Keratinocyte (primary cell): Measurements from ENCODE around the gene MNAT1. TPM values are rescaled to one million over a fixed set of nuclear protein-coding genes. Genes with fewer than 3 reads are reported as not detected.
"Not testable (repeated sequence)": the region's sequence is repeated elsewhere in the genome, so short reads cannot be mapped to it uniquely, and the experiment has no call there.

ENCODE experiments used
- DNase-seq: peaks from one replicate; pipeline ENCODE4 v3.0.0-alpha.2; 2011; ENCODE audit warnings: low read depth, missing footprints, low spot score
- FAIRE-seq: peaks from 2 replicates; lab custom pipeline; 2011; peaks lifted over from hg19 to GRCh38; lab: Jason Lieb, UNC
- H2AFZ ChIP-seq: 2 replicates; pipeline ENCODE4 v1.6.0; 2012; ENCODE audit warnings: low read length, control low read depth, inconsistent platforms; ENCODE audit not compliant: control insufficient read depth
- H3K27ac ChIP-seq: 2 replicates; pipeline ENCODE4 v1.5.1; 2011; ENCODE audit warnings: low read length; ENCODE audit not compliant: control insufficient read depth, insufficient read depth
- H3K27me3 ChIP-seq: 3 replicates; pipeline ENCODE4 v1.6.0; 2011; ENCODE audit warnings: low read length; ENCODE audit not compliant: control insufficient read depth, insufficient read depth; ENCODE audit errors: extremely low read depth
- H3K36me3 ChIP-seq, 2 experiments: 2 replicates in 1 of 2; 3 replicates in 1 of 2; pipeline ENCODE4 v1.5.1; 2011; ENCODE audit warnings: low read length in 2 of 2, mild to moderate bottlenecking in 1 of 2; ENCODE audit not compliant: control insufficient read depth in 2 of 2, insufficient read depth in 2 of 2; ENCODE audit errors: extremely low read depth in 1 of 2
- H3K4me1 ChIP-seq: 3 replicates; pipeline ENCODE4 v1.5.1; 2011; ENCODE audit warnings: low read length; ENCODE audit not compliant: control insufficient read depth, insufficient read depth; ENCODE audit errors: extremely low read depth
- H3K4me2 ChIP-seq: 3 replicates; pipeline ENCODE4 v1.6.0; 2011; ENCODE audit warnings: low read depth, low read length; ENCODE audit not compliant: control insufficient read depth, insufficient read depth; ENCODE audit errors: extremely low read depth
- H3K4me3 ChIP-seq, 3 experiments: fragments of 200-600 bp in 1 of 3; sonication (generic) in 1 of 3; 2 replicates in 2 of 3; 3 replicates in 1 of 3; pipeline ENCODE4 v1.5.1; 2011 to 2016; ENCODE audit warnings: low read length in 3 of 3, mild to moderate bottlenecking in 3 of 3, control low read depth in 2 of 3, inconsistent platforms in 1 of 3, low read depth in 1 of 3, mixed read lengths in 1 of 3, mixed run types in 1 of 3, moderate library complexity in 1 of 3; ENCODE audit not compliant: control insufficient read depth in 2 of 3, insufficient read depth in 2 of 3; ENCODE audit errors: extremely low read depth in 1 of 3
- H3K79me2 ChIP-seq: 2 replicates; pipeline ENCODE4 v1.6.0; 2012; ENCODE audit warnings: low read length; ENCODE audit not compliant: control insufficient read depth, insufficient read depth
- H3K9ac ChIP-seq: 3 replicates; pipeline ENCODE4 v1.6.0; 2011; ENCODE audit warnings: low read length; ENCODE audit not compliant: control insufficient read depth, insufficient read depth; ENCODE audit errors: extremely low read depth
- H3K9me1 ChIP-seq: 3 replicates; pipeline ENCODE4 v1.6.0; 2011; ENCODE audit warnings: low read length; ENCODE audit not compliant: control insufficient read depth, insufficient read depth; ENCODE audit errors: extremely low read depth
- H3K9me3 ChIP-seq: 2 replicates; pipeline ENCODE4 v1.5.1; 2012; ENCODE audit warnings: low read depth, low read length; ENCODE audit not compliant: control insufficient read depth
- H4K20me1 ChIP-seq: 3 replicates; pipeline ENCODE4 v1.6.0; 2011; ENCODE audit warnings: low read length; ENCODE audit not compliant: control insufficient read depth, insufficient read depth; ENCODE audit errors: extremely low read depth
- CTCF ChIP-seq, 3 experiments: IDR thresholded peaks in 1 of 3; conservative IDR thresholded peaks in 1 of 3; optimal IDR thresholded peaks in 1 of 3; 2 replicates in 2 of 3; 3 replicates in 1 of 3; pipeline versions ENCODE3 to v1.5.1; 2011; ENCODE audit warnings: low read length in 3 of 3, mild to moderate bottlenecking in 3 of 3, moderate library complexity in 2 of 3, control low read depth in 1 of 3, inconsistent platforms in 1 of 3; ENCODE audit not compliant: insufficient read depth in 2 of 3; ENCODE audit errors: extremely low read depth in 1 of 3
- EZH2 ChIP-seq: IDR thresholded peaks from one replicate; pipeline ENCODE4 v1.6.1; 2012; ENCODE audit warnings: inconsistent platforms, mild to moderate bottlenecking, low read length, moderate library complexity
- dilution Hi-C: fragments of 300-500 bp; cut with MboI; formaldehyde crosslinking; loops from one replicate; pipeline ENCODE4 v1.7.0; 2020; ENCODE audit warnings: low sequenced_read_pairs; ENCODE audit not compliant: extremely low pct_ligation_motif_present
- polyA plus RNA-seq, 5 experiments: library from polyadenylated mRNA; depleted of rRNA in 3 of 5; stranded (reverse) in 3 of 5; stranded (forward) in 1 of 5; unstranded in 1 of 5; fragments of >200 nt; gene quantifications; 1 replicate in 1 of 5; 2 replicates in 3 of 5; 3 replicates in 1 of 5; pipeline versions ENCODE4 v1.2.1 to v1.2.3, GENCODE V29; 2011 to 2012; ENCODE audit warnings: missing spikeins in 2 of 5, low read depth in 1 of 5, low replicate concordance in 1 of 5

The MNAT1 gene
- polyA plus RNA-seq, 1 donor (not counting 4 experiments of a cell fraction or from before 2014, with no cell fraction given): 79.5 TPM

DNA sequence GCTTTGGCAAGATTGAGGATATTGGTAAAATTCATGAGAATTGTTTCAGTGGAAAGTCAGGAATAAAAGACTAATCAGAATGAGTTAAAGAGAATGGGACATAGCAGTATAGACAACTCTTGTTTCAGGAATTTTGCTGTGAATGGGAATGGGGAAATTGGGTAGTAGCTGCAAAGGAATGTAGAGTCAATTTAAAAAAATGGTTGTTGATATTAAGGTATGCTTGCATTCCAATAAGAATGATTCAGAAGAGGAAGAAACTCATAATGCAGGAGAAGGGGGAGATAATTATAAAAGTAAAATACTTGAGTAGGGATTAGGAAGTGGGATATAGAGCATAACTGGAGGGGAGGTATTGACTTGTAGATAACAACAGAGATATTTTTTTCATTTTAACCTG, 40.7 kb downstream of the MNAT1 start:
- FAIRE-seq (peak; percentile 73), DNase-seq (no peak)
- Histone ChIP-seq H3K4me2 (peak overlapping the region; percentile 30), H4K20me1 (no peaks in the 10 kb centered on the region), H3K9me3 (no peaks in the 10 kb centered on the region), H3K36me3 (no peaks in the 10 kb centered on the region), H3K27ac (peak overlapping the region; percentile 28), H3K9ac (no peak overlapping the region), H3K9me1 (no peaks in the 10 kb centered on the region), H3K4me1 (peaks cover 40% of the 10 kb centered on the region), H2AFZ (no peak overlapping the region), H3K79me2 (peaks cover 65% of the 10 kb centered on the region), H3K4me3 (peak overlapping the region in 1 of 3 experiments; percentile 1), H3K27me3 (no peaks in the 10 kb centered on the region)
- no peak for TF ChIP-seq EZH2
- no peak for TF ChIP-seq CTCF (optimal IDR thresholded peaks at IDR 0.05 in 1 of 3, IDR thresholded peaks at IDR 0.05 in 1 of 3, conservative IDR thresholded peaks at IDR 0.05 in 1 of 3; ENCODE audit: extremely low read depth in 1 of 3, insufficient read depth in 2 of 3, low read length in 3 of 3)
- dilution Hi-C loops: no loop called here

- TF ChIP-seq CTCF (optimal IDR thresholded peaks at IDR 0.05 in 1 of 3, IDR thresholded peaks at IDR 0.05 in 1 of 3, conservative IDR thresholded peaks at IDR 0.05 in 1 of 3; ENCODE audit: extremely low read depth in 1 of 3, insufficient read depth in 2 of 3, low read length in 3 of 3) (no peak), EZH2 (no peak)
- FAIRE-seq: peak; percentile 79
- no peaks in the 10 kb centered on the region for H3K27me3 ChIP-seq
- H4K20me1 ChIP-seq: no peaks in the 10 kb centered on the region
- H3K9me1 ChIP-seq: no peaks in the 10 kb centered on the region
- H3K9ac ChIP-seq: no peak overlapping the region
- H3K4me3 ChIP-seq: no peak overlapping the region
- H3K27ac ChIP-seq: peak overlapping the region; percentile 15
- H3K4me1 ChIP-seq: peaks cover 40% of the 10 kb centered on the region
- DNase-seq: no peak
- no peak overlapping the region for H2AFZ ChIP-seq
- dilution Hi-C loops: no loop called here
- peaks cover 58% of the 10 kb centered on the region for H3K79me2 ChIP-seq
- peak overlapping the region; percentile 18 for H3K4me2 ChIP-seq
- H3K9me3 ChIP-seq: no peaks in the 10 kb centered on the region
- no peaks in the 10 kb centered on the region for H3K36me3 ChIP-seq
Observed at GRCh38 chr14:60777856-60778578, 43.5 kb downstream of the MNAT1 start.

GRCh38 chr14:60779745-60780514, 45.4 kb downstream of the MNAT1 start:
- DNase-seq, H3K9me3 ChIP-seq, H3K4me3 ChIP-seq, H3K9me1 ChIP-seq, H4K20me1 ChIP-seq, H3K36me3 ChIP-seq, H2AFZ ChIP-seq, H3K27me3 ChIP-seq, H3K4me2 ChIP-seq, H3K27ac ChIP-seq, dilution Hi-C loops, H3K9ac ChIP-seq: not testable (repeated sequence)
- FAIRE-seq: peak; percentile 55
- Histone ChIP-seq H3K79me2 (peaks cover 58% of the 10 kb centered on the region), H3K4me1 (peaks cover 24% of the 10 kb centered on the region)
